ENCODE data around the gene SEZ6L.

The SEZ6L gene

DNA sequence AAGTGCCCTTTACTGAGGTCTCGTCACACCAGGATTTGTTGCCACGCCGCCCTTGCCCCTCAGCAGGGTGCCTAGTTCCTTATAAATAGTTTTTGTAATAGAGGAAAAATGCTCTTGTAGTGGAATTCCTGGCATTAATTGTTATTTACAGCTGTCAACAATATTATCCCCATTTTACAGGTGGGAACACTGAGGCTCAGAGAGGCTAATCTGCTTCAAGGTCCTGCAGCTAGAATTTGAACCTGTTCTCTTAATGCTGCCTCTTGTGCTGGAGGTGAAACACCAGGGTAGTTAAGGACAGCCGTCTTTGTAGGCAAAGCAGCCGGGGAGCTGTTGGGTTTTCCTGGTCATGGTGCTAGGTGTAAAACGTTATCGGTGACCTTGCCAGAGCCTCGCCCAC, 159.0 kb downstream of the SEZ6L start:
- H3K27ac ChIP-seq = no peak overlapping the region
- DNase-seq (ENCODE audit: low read depth, low spot score) = no peak
- TF ChIP-seq FOXP2 (optimal IDR thresholded peaks at IDR 0.05; ENCODE audit: control extremely low read depth, extremely low read length, insufficient read depth) = no peak
- TF ChIP-seq EZH2 (IDR thresholded peaks at IDR 0.05) = no peak
- TF ChIP-seq POLR2AphosphoS5 (IDR thresholded peaks at IDR 0.05; ENCODE audit: borderline replicate concordance, low read depth, low read length) = no peak

DNA sequence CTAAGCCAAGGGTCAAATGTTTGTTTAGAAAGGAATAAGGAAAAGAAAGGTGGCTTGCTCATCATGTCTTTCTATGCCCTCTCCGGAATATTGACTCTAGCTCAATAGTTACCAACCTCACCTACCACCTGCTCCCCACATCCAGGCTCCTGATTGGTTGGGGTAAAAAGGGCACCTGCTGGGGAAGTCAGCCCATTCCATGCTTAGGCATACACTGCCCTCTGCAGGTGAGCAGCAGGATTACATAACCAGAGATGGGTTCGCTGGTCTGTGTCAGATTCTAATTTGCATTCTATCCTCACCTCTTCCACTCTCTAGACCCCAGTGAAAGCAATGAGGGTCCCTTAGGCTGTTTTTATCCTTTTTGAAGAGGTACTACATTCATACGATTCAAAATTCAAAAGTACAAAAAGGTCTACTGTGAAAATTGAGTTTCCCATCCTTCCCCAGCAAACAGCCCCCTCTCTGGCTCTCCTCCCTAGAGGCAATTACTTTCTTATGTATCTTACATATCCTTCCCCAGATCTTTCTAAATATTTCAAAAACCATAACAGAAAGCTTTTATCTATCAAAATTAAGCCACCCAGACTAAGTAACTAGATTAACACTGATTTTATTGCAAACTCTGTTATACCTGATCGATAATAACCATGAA, 161.8 kb downstream of the SEZ6L start:
- H3K36me3 ChIP-seq (ENCODE audit: insufficient read depth, low read length) = no peaks in the 10 kb centered on the region
- DNase-seq (ENCODE audit: low read depth, low spot score) = no peak
- no peak overlapping the region for H3K9ac ChIP-seq (ENCODE audit: insufficient read length)
- H3K9me3 ChIP-seq (ENCODE audit: low read depth, low read length) = no peaks in the 10 kb centered on the region
- no peak overlapping the region for H3K4me3 ChIP-seq
- TF ChIP-seq POLR2AphosphoS5 (IDR thresholded peaks at IDR 0.05; ENCODE audit: borderline replicate concordance, low read depth, low read length) (no peak), EZH2 (IDR thresholded peaks at IDR 0.05) (no peak)
- H3K27ac ChIP-seq = no peak overlapping the region

More for the DNA sequence above, 159.0 kb downstream of the SEZ6L start:
- no peaks in the 10 kb centered on the region for H3K36me3 ChIP-seq (ENCODE audit: insufficient read depth, low read length)
- H3K4me3 ChIP-seq = no peak overlapping the region
- no peak overlapping the region for H3K9ac ChIP-seq (ENCODE audit: insufficient read length)
- H3K9me3 ChIP-seq (ENCODE audit: low read depth, low read length) = no peaks in the 10 kb centered on the region

GRCh38 chr22:26333088-26333800, 164.0 kb downstream of the SEZ6L start:
- H3K9ac ChIP-seq (ENCODE audit: insufficient read length) = no peak overlapping the region
- no peak for DNase-seq (ENCODE audit: low read depth, low spot score)
- TF ChIP-seq FOXP2 (optimal IDR thresholded peaks at IDR 0.05; ENCODE audit: control extremely low read depth, extremely low read length, insufficient read depth) = no peak
- no peaks in the 10 kb centered on the region for H3K36me3 ChIP-seq (ENCODE audit: insufficient read depth, low read length)
- no peak overlapping the region for H3K4me3 ChIP-seq
- H3K27ac ChIP-seq = no peak overlapping the region
- H3K9me3 ChIP-seq (ENCODE audit: low read depth, low read length) = no peaks in the 10 kb centered on the region

GRCh38 chr22:26334232-26334631, 165.0 kb downstream of the SEZ6L start:
- no peaks in the 10 kb centered on the region for H3K36me3 ChIP-seq (ENCODE audit: insufficient read depth, low read length)
- no peak for DNase-seq (ENCODE audit: low read depth, low spot score)
- H3K27ac ChIP-seq = no peak overlapping the region
- no peak overlapping the region for H3K9ac ChIP-seq (ENCODE audit: insufficient read length)
- H3K9me3 ChIP-seq (ENCODE audit: low read depth, low read length) = no peaks in the 10 kb centered on the region
- H3K4me3 ChIP-seq = no peak overlapping the region
- no peak for TF ChIP-seq EZH2 (IDR thresholded peaks at IDR 0.05)
- TF ChIP-seq FOXP2 (optimal IDR thresholded peaks at IDR 0.05; ENCODE audit: control extremely low read depth, extremely low read length, insufficient read depth) = no peak

- H3K9ac ChIP-seq (ENCODE audit: insufficient read length) = no peak overlapping the region
- no peak for TF ChIP-seq FOXP2 (optimal IDR thresholded peaks at IDR 0.05; ENCODE audit: control extremely low read depth, extremely low read length, insufficient read depth)
- no peak for TF ChIP-seq EZH2 (IDR thresholded peaks at IDR 0.05)
- TF ChIP-seq POLR2AphosphoS5 (IDR thresholded peaks at IDR 0.05; ENCODE audit: borderline replicate concordance, low read depth, low read length) = no peak
- H3K36me3 ChIP-seq (ENCODE audit: insufficient read depth, low read length) = no peaks in the 10 kb centered on the region
- no peaks in the 10 kb centered on the region for H3K9me3 ChIP-seq (ENCODE audit: low read depth, low read length)
- no peak for DNase-seq (ENCODE audit: low read depth, low spot score)
- no peak overlapping the region for H3K27ac ChIP-seq
- no peak overlapping the region for H3K4me3 ChIP-seq
Measured at GRCh38 chr22:26336773-26337172, 167.5 kb downstream of the SEZ6L start.

DNA sequence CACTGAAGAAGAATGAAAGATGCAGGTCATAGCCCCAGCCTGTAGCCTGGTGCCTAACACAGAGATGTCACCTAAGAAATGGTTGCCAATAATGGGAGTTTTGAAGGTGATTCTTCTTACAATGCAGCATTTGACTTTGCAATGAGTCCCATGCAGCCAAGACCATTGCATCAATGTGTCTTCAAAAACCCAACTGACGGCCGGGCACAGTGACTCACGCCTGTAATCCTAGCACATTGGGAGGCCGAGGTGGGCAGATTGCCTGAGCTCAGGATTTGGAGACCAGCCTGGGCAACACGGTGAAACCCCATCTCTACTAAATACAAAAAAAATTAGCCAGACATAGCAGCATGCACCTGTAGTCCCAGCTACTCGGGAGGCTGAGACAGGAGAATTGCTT, 170.5 kb downstream of the SEZ6L start:
- Histone ChIP-seq H3K9ac (ENCODE audit: insufficient read length) (no peak overlapping the region), H3K4me3 (no peak overlapping the region), H3K9me3 (ENCODE audit: low read depth, low read length) (no peaks in the 10 kb centered on the region), H3K27ac (no peak overlapping the region), H3K36me3 (ENCODE audit: insufficient read depth, low read length) (no peaks in the 10 kb centered on the region)
- no peak for DNase-seq (ENCODE audit: low read depth, low spot score)
- no peak for TF ChIP-seq FOXP2 (optimal IDR thresholded peaks at IDR 0.05; ENCODE audit: control extremely low read depth, extremely low read length, insufficient read depth)
- no peak for TF ChIP-seq EZH2 (IDR thresholded peaks at IDR 0.05)
- TF ChIP-seq POLR2AphosphoS5 (IDR thresholded peaks at IDR 0.05; ENCODE audit: borderline replicate concordance, low read depth, low read length) = no peak

DNA sequence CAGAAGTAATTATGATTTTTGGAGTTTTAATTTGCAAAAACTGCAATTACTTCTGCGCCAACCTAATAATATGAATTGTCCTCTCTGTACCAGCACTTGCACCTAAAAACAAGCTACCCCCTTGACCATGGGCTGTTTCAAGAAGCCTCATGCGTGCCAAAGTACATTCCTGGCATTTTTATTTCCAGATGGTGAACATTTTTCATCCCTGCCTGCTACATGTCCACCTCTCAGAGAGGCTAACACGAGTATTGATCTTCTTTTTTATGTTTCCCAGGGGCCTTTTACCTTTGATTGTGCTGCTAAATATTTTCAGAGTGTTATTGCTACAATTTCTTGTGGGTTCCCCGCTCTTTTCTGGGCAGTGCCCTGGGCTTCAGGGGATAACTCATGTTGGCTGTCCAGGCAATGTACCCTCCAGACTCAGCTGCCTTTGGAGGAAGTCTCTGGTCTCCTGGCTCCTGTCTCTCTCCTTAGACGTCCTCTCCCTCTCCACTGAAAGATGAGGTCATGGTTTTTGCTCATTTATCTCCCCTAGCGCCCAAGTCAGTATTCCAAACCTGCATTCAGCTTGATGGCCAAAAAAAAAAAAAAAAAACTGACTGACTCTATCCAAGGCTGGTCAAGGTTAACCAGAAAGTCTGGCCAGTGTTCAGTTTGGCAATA, 173.6 kb downstream of the SEZ6L start:
- Histone ChIP-seq H3K36me3 (ENCODE audit: insufficient read depth, low read length) (no peaks in the 10 kb centered on the region), H3K4me3 (no peak overlapping the region), H3K9ac (ENCODE audit: insufficient read length) (no peak overlapping the region), H3K27ac (no peak overlapping the region), H3K9me3 (ENCODE audit: low read depth, low read length) (no peaks in the 10 kb centered on the region)
- no peak for TF ChIP-seq FOXP2 (optimal IDR thresholded peaks at IDR 0.05; ENCODE audit: control extremely low read depth, extremely low read length, insufficient read depth)
- TF ChIP-seq EZH2 (IDR thresholded peaks at IDR 0.05) = no peak
- TF ChIP-seq POLR2AphosphoS5 (IDR thresholded peaks at IDR 0.05; ENCODE audit: borderline replicate concordance, low read depth, low read length) = no peak
- no peak for DNase-seq (ENCODE audit: low read depth, low spot score)

- Histone ChIP-seq H3K27ac (no peak overlapping the region), H3K9ac (ENCODE audit: insufficient read length) (no peak overlapping the region), H3K4me3 (no peak overlapping the region), H3K9me3 (ENCODE audit: low read depth, low read length) (no peaks in the 10 kb centered on the region), H3K36me3 (ENCODE audit: insufficient read depth, low read length) (no peaks in the 10 kb centered on the region)
- no peak for DNase-seq (ENCODE audit: low read depth, low spot score)
- TF ChIP-seq POLR2AphosphoS5 (IDR thresholded peaks at IDR 0.05; ENCODE audit: borderline replicate concordance, low read depth, low read length) = no peak
- no peak for TF ChIP-seq EZH2 (IDR thresholded peaks at IDR 0.05)
- TF ChIP-seq FOXP2 (optimal IDR thresholded peaks at IDR 0.05; ENCODE audit: control extremely low read depth, extremely low read length, insufficient read depth) = no peak
Measured at GRCh38 chr22:26345496-26345895, 176.2 kb downstream of the SEZ6L start.
